HG03280 (cell line): ENCODE measurements around the gene HMCES.
"Not testable (repeated sequence)": the region's sequence is repeated elsewhere in the genome, so short reads cannot be mapped to it uniquely, and the experiment has no call there.

Source experiments
- ATAC-seq: cut with Tn5 transposase; IDR thresholded peaks from one replicate; pipeline ENCODE4 v1.9.1; 2021; ENCODE audit warnings: mild to moderate bottlenecking, moderate library complexity; ENCODE audit not compliant: unreplicated experiment

Gene HMCES

GRCh38 chr3:129320261-129320660 lies 41.6 kb downstream of the HMCES start:
- ATAC-seq: no peak

GRCh38 chr3:129320825-129321487 lies 42.3 kb downstream of the HMCES start:
- no peak for ATAC-seq

GRCh38 chr3:129321887-129322286 lies 43.2 kb downstream of the HMCES start:
- no peak for ATAC-seq

- no peak for ATAC-seq
Measured at GRCh38 chr3:129323651-129324294, 45.1 kb downstream of the HMCES start.

GRCh38 chr3:129324855-129325254 lies 46.2 kb downstream of the HMCES start:
- no peak for ATAC-seq

GRCh38 chr3:129325383-129325782 lies 46.7 kb downstream of the HMCES start:
- ATAC-seq: no peak

GRCh38 chr3:129326138-129326537 lies 47.5 kb downstream of the HMCES start:
- ATAC-seq: no peak

- ATAC-seq: no peak
Measured at GRCh38 chr3:129326595-129326994, 47.9 kb downstream of the HMCES start.

- no peak for ATAC-seq
Measured at GRCh38 chr3:129327510-129327909, 48.8 kb downstream of the HMCES start.

- ATAC-seq: no peak
Measured at GRCh38 chr3:129329858-129330257, 51.2 kb downstream of the HMCES start.

GRCh38 chr3:129330409-129330808 lies 51.7 kb downstream of the HMCES start:
- no peak for ATAC-seq

GRCh38 chr3:129333891-129334290 lies 55.2 kb downstream of the HMCES start:
- ATAC-seq: no peak

- ATAC-seq: no peak
Measured at GRCh38 chr3:129336093-129336706, 57.5 kb downstream of the HMCES start.

GRCh38 chr3:129337719-129338118 lies 59.0 kb downstream of the HMCES start:
- not testable (repeated sequence) for ATAC-seq

- not testable (repeated sequence) for ATAC-seq
Measured at GRCh38 chr3:129339186-129339585, 60.5 kb downstream of the HMCES start.

- ATAC-seq: not testable (repeated sequence)
Measured at GRCh38 chr3:129339833-129340232, 61.2 kb downstream of the HMCES start.

GRCh38 chr3:129341331-129342141 lies 62.9 kb downstream of the HMCES start:
- ATAC-seq: no peak

GRCh38 chr3:129343643-129344360 lies 65.1 kb downstream of the HMCES start:
- no peak for ATAC-seq

- ATAC-seq: no peak
Measured at GRCh38 chr3:129344540-129345220, 66.0 kb downstream of the HMCES start.

GRCh38 chr3:129345281-129345680 lies 66.6 kb downstream of the HMCES start:
- no peak for ATAC-seq
